Activated CD4-positive, alpha-beta memory T cell treated with anti-CD3 and anti-CD28 coated beads, Interleukin-2, amount 10 ng/mL, durations not matched to agents 7 days and 5 days (primary cell): ENCODE results near the gene ANKEF1. TPM values are rescaled to one million over a fixed set of nuclear protein-coding genes. Genes with fewer than 3 reads are reported as not detected.

Experiments
- CTCF ChIA-PET: fragments of 350-600 bp; sonication (Branson Sonifier 250); formaldehyde crosslinking; loops from one replicate; lab custom pipeline; 2021; ENCODE audit warnings: antibody characterized with exemption, inconsistent platforms; lab: Charles Lee
- POLR2A ChIA-PET: fragments of 350-600 bp; sonication (Branson Sonifier 250); formaldehyde crosslinking; loops from one replicate; lab custom pipeline; 2021; ENCODE audit warnings: antibody characterized with exemption; lab: Charles Lee
- DNase-seq: peaks from one replicate; pipeline ENCODE4 v3.0.0-alpha.2; 2020
- H3K27ac Mint-ChIP-seq: one replicate; pipeline ENCODE4 v1.8.0; 2021; ENCODE audit warnings: mild to moderate bottlenecking, mixed read lengths
- H3K27me3 Mint-ChIP-seq: one replicate; pipeline ENCODE4 v1.8.0; 2021; ENCODE audit warnings: mixed read lengths
- H3K36me3 Mint-ChIP-seq: one replicate; pipeline ENCODE4 v1.8.0; 2021; ENCODE audit warnings: low read depth, mixed read lengths
- H3K4me1 Mint-ChIP-seq: one replicate; pipeline ENCODE4 v1.8.0; 2021; ENCODE audit warnings: mixed read lengths
- H3K4me3 Mint-ChIP-seq: one replicate; pipeline ENCODE4 v1.8.0; 2021; ENCODE audit warnings: mild to moderate bottlenecking, mixed read lengths
- H3K9me3 Mint-ChIP-seq: one replicate; pipeline ENCODE4 v1.8.0; 2021; ENCODE audit warnings: mixed read lengths
- total RNA-seq, 2 experiments: library from RNA; stranded (reverse); gene quantifications; one replicate each; pipeline ENCODE4 v1.2.3, GENCODE V29; 2021

ANKEF1 gene
- total RNA-seq, 2 experiments from 2014 or later: 5.4 to 5.5 TPM

- Mint-ChIP-seq H3K27ac (no peak overlapping the region), H3K4me3 (no peak overlapping the region), H3K4me1 (peaks cover 21% of the 10 kb centered on the region), H3K36me3 (peaks cover 2% of the 10 kb centered on the region), H3K9me3 (no peaks in the 10 kb centered on the region), H3K27me3 (no peaks in the 10 kb centered on the region)
- ChIA-PET CTCF (no interaction called here), POLR2A (no interaction called here)
- DNase-seq: no peak
Measured at GRCh38 chr20:10040070-10040975, 5.5 kb downstream of the ANKEF1 start.

- H3K4me3 Mint-ChIP-seq: no peak overlapping the region
- peaks cover 14% of the 10 kb centered on the region for H3K4me1 Mint-ChIP-seq
- CTCF ChIA-PET: interaction anchor here (0.7 kb wide), 1 partner anchor 385 kb away, joined by 3 read pairs; no protein-coding TSS in a partner anchor
- POLR2A ChIA-PET: no interaction called here
- H3K27me3 Mint-ChIP-seq: no peaks in the 10 kb centered on the region
- H3K27ac Mint-ChIP-seq: peak overlapping the region; percentile 27
- H3K9me3 Mint-ChIP-seq: no peaks in the 10 kb centered on the region
- DNase-seq: no peak
- H3K36me3 Mint-ChIP-seq: peaks cover 2% of the 10 kb centered on the region
Measured at GRCh38 chr20:10042086-10042485, 7.3 kb downstream of the ANKEF1 start.

- Mint-ChIP-seq H3K4me3 (no peak overlapping the region), H3K9me3 (no peaks in the 10 kb centered on the region), H3K27ac (no peak overlapping the region), H3K27me3 (no peaks in the 10 kb centered on the region), H3K4me1 (peaks cover 5% of the 10 kb centered on the region), H3K36me3 (no peaks in the 10 kb centered on the region)
- ChIA-PET POLR2A (no interaction called here), CTCF (interaction anchor here (1.4 to 2.3 kb wide), 2 partner anchors 30 to 69 kb away, joined by 4 to 6 read pairs; no protein-coding TSS in a partner anchor)
- no peak for DNase-seq
Measured at GRCh38 chr20:10047427-10047826, 12.6 kb downstream of the ANKEF1 start.

- Mint-ChIP-seq H3K27me3 (no peaks in the 10 kb centered on the region), H3K4me3 (no peak overlapping the region), H3K27ac (no peak overlapping the region), H3K9me3 (no peaks in the 10 kb centered on the region), H3K4me1 (no peaks in the 10 kb centered on the region), H3K36me3 (peaks cover 9% of the 10 kb centered on the region)
- ChIA-PET POLR2A (no interaction called here), CTCF (interaction anchor here (1.2 kb wide), 1 partner anchor 72 kb away, joined by 3 read pairs; no protein-coding TSS in a partner anchor)
- no peak for DNase-seq
Measured at GRCh38 chr20:10051185-10051584, 16.4 kb downstream of the ANKEF1 start.

GRCh38 chr20:10059006-10059405 is 24.2 kb downstream of the ANKEF1 start:
- no peak overlapping the region for H3K27ac Mint-ChIP-seq
- no peak for DNase-seq
- H3K27me3 Mint-ChIP-seq: no peaks in the 10 kb centered on the region
- peaks cover 5% of the 10 kb centered on the region for H3K36me3 Mint-ChIP-seq
- POLR2A ChIA-PET: no interaction called here
- no peaks in the 10 kb centered on the region for H3K4me1 Mint-ChIP-seq
- H3K9me3 Mint-ChIP-seq: no peaks in the 10 kb centered on the region
- H3K4me3 Mint-ChIP-seq: no peak overlapping the region
- CTCF ChIA-PET: no interaction called here

GRCh38 chr20:10060226-10060625 is 25.4 kb downstream of the ANKEF1 start:
- Mint-ChIP-seq H3K4me1 (no peaks in the 10 kb centered on the region), H3K27me3 (peaks cover 2% of the 10 kb centered on the region), H3K9me3 (no peaks in the 10 kb centered on the region), H3K36me3 (no peaks in the 10 kb centered on the region), H3K4me3 (no peak overlapping the region), H3K27ac (no peak overlapping the region)
- POLR2A ChIA-PET: no interaction called here
- CTCF ChIA-PET: no interaction called here
- no peak for DNase-seq

GRCh38 chr20:10061641-10062040 is 26.9 kb downstream of the ANKEF1 start:
- DNase-seq: no peak
- Mint-ChIP-seq H3K27me3 (peaks cover 2% of the 10 kb centered on the region), H3K9me3 (no peaks in the 10 kb centered on the region), H3K27ac (no peak overlapping the region), H3K4me1 (no peaks in the 10 kb centered on the region), H3K4me3 (no peak overlapping the region), H3K36me3 (no peaks in the 10 kb centered on the region)
- POLR2A ChIA-PET: no interaction called here
- CTCF ChIA-PET: no interaction called here

- no peak for DNase-seq
- Mint-ChIP-seq H3K9me3 (no peaks in the 10 kb centered on the region), H3K27me3 (peaks cover 2% of the 10 kb centered on the region), H3K4me1 (no peaks in the 10 kb centered on the region), H3K36me3 (no peaks in the 10 kb centered on the region), H3K4me3 (no peak overlapping the region), H3K27ac (no peak overlapping the region)
- ChIA-PET POLR2A (no interaction called here), CTCF (no interaction called here)
Measured at GRCh38 chr20:10063482-10063881, 28.7 kb downstream of the ANKEF1 start.

GRCh38 chr20:10064611-10065010 is 29.8 kb downstream of the ANKEF1 start:
- Mint-ChIP-seq H3K4me1 (no peaks in the 10 kb centered on the region), H3K36me3 (no peaks in the 10 kb centered on the region), H3K9me3 (no peaks in the 10 kb centered on the region), H3K4me3 (no peak overlapping the region), H3K27me3 (peaks cover 6% of the 10 kb centered on the region), H3K27ac (no peak overlapping the region)
- ChIA-PET POLR2A (no interaction called here), CTCF (no interaction called here)
- DNase-seq: no peak

GRCh38 chr20:10065154-10065833 is 30.5 kb downstream of the ANKEF1 start:
- ChIA-PET POLR2A (no interaction called here), CTCF (no interaction called here)
- Mint-ChIP-seq H3K36me3 (no peaks in the 10 kb centered on the region), H3K9me3 (no peaks in the 10 kb centered on the region), H3K4me3 (no peak overlapping the region), H3K4me1 (no peaks in the 10 kb centered on the region), H3K27ac (no peak overlapping the region), H3K27me3 (peaks cover 6% of the 10 kb centered on the region)
- no peak for DNase-seq

GRCh38 chr20:10067321-10067720 is 32.5 kb downstream of the ANKEF1 start:
- DNase-seq: no peak
- POLR2A ChIA-PET: no interaction called here
- H3K36me3 Mint-ChIP-seq: no peaks in the 10 kb centered on the region

GRCh38 chr20:10074513-10074912 is 39.7 kb downstream of the ANKEF1 start:
- H3K4me1 Mint-ChIP-seq: no peaks in the 10 kb centered on the region
- ChIA-PET POLR2A (no interaction called here), CTCF (no interaction called here)
- no peak overlapping the region for H3K27ac Mint-ChIP-seq
- no peaks in the 10 kb centered on the region for H3K36me3 Mint-ChIP-seq
- peaks cover 10% of the 10 kb centered on the region for H3K27me3 Mint-ChIP-seq
- no peaks in the 10 kb centered on the region for H3K9me3 Mint-ChIP-seq
- DNase-seq: no peak
- no peak overlapping the region for H3K4me3 Mint-ChIP-seq

More at GRCh38 chr20:10067321-10067720, 32.5 kb downstream of the ANKEF1 start:
- Mint-ChIP-seq H3K9me3 (no peaks in the 10 kb centered on the region), H3K27ac (no peak overlapping the region), H3K4me1 (no peaks in the 10 kb centered on the region), H3K4me3 (no peak overlapping the region), H3K27me3 (peaks cover 6% of the 10 kb centered on the region)
- CTCF ChIA-PET: no interaction called here

- no peaks in the 10 kb centered on the region for H3K9me3 Mint-ChIP-seq
- no peak for DNase-seq
- H3K4me3 Mint-ChIP-seq: no peak overlapping the region
- no peak overlapping the region for H3K27ac Mint-ChIP-seq
- ChIA-PET POLR2A (no interaction called here), CTCF (interaction anchor here (2.0 kb wide), 1 partner anchor 15 kb away, joined by 7 read pairs; no protein-coding TSS in a partner anchor)
- no peaks in the 10 kb centered on the region for H3K4me1 Mint-ChIP-seq
- H3K36me3 Mint-ChIP-seq: no peaks in the 10 kb centered on the region
- peaks cover 10% of the 10 kb centered on the region for H3K27me3 Mint-ChIP-seq
Measured at GRCh38 chr20:10075606-10076005, 40.8 kb downstream of the ANKEF1 start.
